Activated B cell treated with CpG ODN at 0.5 μM for 24 hours (primary cell): ENCODE results near the gene COA6. TPM values are rescaled to one million over a fixed set of nuclear protein-coding genes. Genes with fewer than 3 reads are reported as not detected.

Experiments used
- ATAC-seq: fragments of 200-7000 bp; cut with Tn5 transposase; one replicate; pipeline ENCODE4 v1.10.0; 2021; ENCODE audit warnings: low read depth, mild to moderate bottlenecking, moderate library complexity
- CTCF ChIA-PET: fragments of 350-600 bp; sonication (Branson Sonifier 250); formaldehyde crosslinking; loops from one replicate; lab custom pipeline; 2021; ENCODE audit warnings: antibody characterized with exemption; lab: Charles Lee
- POLR2A ChIA-PET: fragments of 350-600 bp; sonication (Branson Sonifier 250); formaldehyde crosslinking; loops from one replicate; lab custom pipeline; 2021; ENCODE audit warnings: antibody characterized with exemption; lab: Charles Lee
- DNase-seq: peaks from one replicate; pipeline ENCODE4 v3.0.0; 2022
- H3K27ac Mint-ChIP-seq: one replicate; pipeline ENCODE4 v1.8.0; 2020; ENCODE audit warnings: mixed read lengths
- H3K27me3 Mint-ChIP-seq: one replicate; pipeline ENCODE4 v1.8.0; 2021; ENCODE audit warnings: mixed read lengths
- H3K36me3 Mint-ChIP-seq: one replicate; pipeline ENCODE4 v1.8.0; 2021; ENCODE audit warnings: low read depth, mixed read lengths
- H3K4me1 Mint-ChIP-seq: one replicate; pipeline ENCODE4 v1.8.0; 2021; ENCODE audit warnings: mixed read lengths
- H3K4me3 Mint-ChIP-seq: one replicate; pipeline ENCODE4 v1.8.0; 2020; ENCODE audit warnings: mild to moderate bottlenecking, mixed read lengths
- H3K9me3 Mint-ChIP-seq: one replicate; pipeline ENCODE4 v1.8.0; 2020; ENCODE audit warnings: mixed read lengths
- CTCF ChIP-seq: fragments of 200-600 bp; IDR thresholded peaks from one replicate; pipeline ENCODE4 v1.8.0; 2022; ENCODE audit warnings: antibody characterized with exemption, mild to moderate bottlenecking
- intact Hi-C: fragments of 100-400 bp; cut with micrococcal nuclease; formaldehyde crosslinking; loops from one replicate; pipeline ENCODE4 v1.15.1; 2024
- total RNA-seq: library from RNA; stranded (reverse); gene quantifications from 2 replicates; pipeline ENCODE4 v1.2.3, GENCODE V29; 2022

Gene COA6
- total RNA-seq, 1 donor from 2014 or later = 20.7 TPM

GRCh38 chr1:234327577-234328164 is 45.6 kb upstream of the COA6 start:
- H3K27ac Mint-ChIP-seq = no peak overlapping the region
- no peak for DNase-seq
- TF ChIP-seq CTCF = no peak
- peaks cover 16% of the 10 kb centered on the region for H3K27me3 Mint-ChIP-seq
- no peak for ATAC-seq
- no peaks in the 10 kb centered on the region for H3K36me3 Mint-ChIP-seq
- CTCF ChIA-PET = interaction anchor here (2.0 kb wide), 2 partner anchors 9 to 18 kb away, joined by 6 to 9 read pairs; no protein-coding TSS in a partner anchor
- POLR2A ChIA-PET = no interaction called here
- no peaks in the 10 kb centered on the region for H3K9me3 Mint-ChIP-seq
- intact Hi-C loops = loop anchor here (5.0 kb wide), 1 partner anchor 150 kb away; the partner anchor contains the start of gene TARBP1
- H3K4me1 Mint-ChIP-seq = peaks cover 36% of the 10 kb centered on the region
- no peak overlapping the region for H3K4me3 Mint-ChIP-seq

GRCh38 chr1:234330843-234331215 is 42.4 kb upstream of the COA6 start:
- ATAC-seq (peak; percentile 59), DNase-seq (no peak)
- Mint-ChIP-seq H3K27me3 (peaks cover 16% of the 10 kb centered on the region), H3K36me3 (no peaks in the 10 kb centered on the region), H3K4me3 (peak overlapping the region; percentile 42), H3K4me1 (peaks cover 26% of the 10 kb centered on the region), H3K9me3 (peaks cover under 1% of the 10 kb centered on the region), H3K27ac (peak overlapping the region; percentile 70)
- TF ChIP-seq CTCF = no peak
- CTCF ChIA-PET = interaction anchor here (1.0 kb wide), 1 partner anchor 21 kb away, joined by 6 read pairs; no protein-coding TSS in a partner anchor
- POLR2A ChIA-PET = interaction anchor here (1.0 to 2.2 kb wide), 2 partner anchors 26 to 43 kb away, joined by 3 to 14 read pairs; partner anchors contain the start of gene COA6
- intact Hi-C loops = no loop called here

GRCh38 chr1:234331507-234331906 is 41.7 kb upstream of the COA6 start:
- Mint-ChIP-seq H3K4me3 (no peak overlapping the region), H3K36me3 (no peaks in the 10 kb centered on the region), H3K4me1 (peaks cover 20% of the 10 kb centered on the region), H3K27ac (no peak overlapping the region), H3K9me3 (peaks cover 5% of the 10 kb centered on the region), H3K27me3 (peaks cover 16% of the 10 kb centered on the region)
- no peak for TF ChIP-seq CTCF
- ChIA-PET POLR2A (interaction anchor here (2.2 kb wide), 1 partner anchor 42 kb away, joined by 14 read pairs; the partner anchor contains the start of gene COA6), CTCF (no interaction called here)
- ATAC-seq (no peak), DNase-seq (no peak)
- intact Hi-C loops = no loop called here

GRCh38 chr1:234336359-234336758 is 36.9 kb upstream of the COA6 start:
- no peak overlapping the region for H3K27ac Mint-ChIP-seq
- ChIA-PET CTCF (interaction anchor here (1.6 kb wide), 1 partner anchor 9 kb away, joined by 6 read pairs; no protein-coding TSS in a partner anchor), POLR2A (no interaction called here)
- H3K36me3 Mint-ChIP-seq = peaks cover 3% of the 10 kb centered on the region
- DNase-seq (no peak), ATAC-seq (no peak)
- peaks cover 3% of the 10 kb centered on the region for H3K4me1 Mint-ChIP-seq
- TF ChIP-seq CTCF = no peak
- H3K27me3 Mint-ChIP-seq = peaks cover 15% of the 10 kb centered on the region
- intact Hi-C loops = no loop called here
- H3K4me3 Mint-ChIP-seq = no peak overlapping the region
- H3K9me3 Mint-ChIP-seq = peaks cover 23% of the 10 kb centered on the region

GRCh38 chr1:234337233-234337632 is 36.0 kb upstream of the COA6 start:
- ATAC-seq (no peak), DNase-seq (no peak)
- Mint-ChIP-seq H3K4me3 (no peak overlapping the region), H3K9me3 (peaks cover 23% of the 10 kb centered on the region), H3K4me1 (no peaks in the 10 kb centered on the region), H3K27ac (no peak overlapping the region), H3K36me3 (peaks cover 3% of the 10 kb centered on the region), H3K27me3 (peaks cover 17% of the 10 kb centered on the region)
- intact Hi-C loops = no loop called here
- CTCF ChIA-PET = interaction anchor here (1.6 kb wide), 1 partner anchor 10 kb away, joined by 6 read pairs; no protein-coding TSS in a partner anchor
- POLR2A ChIA-PET = no interaction called here
- no peak for TF ChIP-seq CTCF
